ENCODE results near the gene HOMER3.
"Not testable (repeated sequence)": the region's sequence is repeated elsewhere in the genome, so short reads cannot be mapped to it uniquely, and the experiment has no call there.

HOMER3 gene

GRCh38 chr19:18922228-18922985 is 18.6 kb downstream of the HOMER3 start:
- no peak for DNase-seq

- DNase-seq = no peak
Observed at GRCh38 chr19:18921593-18921992, 19.4 kb downstream of the HOMER3 start.

- DNase-seq = no peak
Observed at GRCh38 chr19:18920400-18920799, 20.6 kb downstream of the HOMER3 start.

DNA sequence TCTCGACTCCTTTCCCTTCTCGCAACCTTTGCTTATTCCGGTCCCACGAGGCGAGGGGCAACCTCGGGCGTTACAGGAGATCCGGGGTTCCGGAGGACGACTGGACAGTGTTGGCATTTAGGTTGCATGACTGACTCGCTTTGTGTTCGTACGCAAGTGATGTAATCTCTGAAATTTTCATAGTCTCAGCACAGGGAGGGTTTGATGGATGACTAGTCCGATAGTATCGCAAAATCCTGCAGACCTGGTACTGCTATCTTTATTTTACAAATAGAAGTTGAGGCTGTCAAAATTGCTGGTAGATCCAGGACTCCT is 21.2 kb downstream of the HOMER3 start:
- DNase-seq = peak in 1 of 3 donors; percentile 12

DNA sequence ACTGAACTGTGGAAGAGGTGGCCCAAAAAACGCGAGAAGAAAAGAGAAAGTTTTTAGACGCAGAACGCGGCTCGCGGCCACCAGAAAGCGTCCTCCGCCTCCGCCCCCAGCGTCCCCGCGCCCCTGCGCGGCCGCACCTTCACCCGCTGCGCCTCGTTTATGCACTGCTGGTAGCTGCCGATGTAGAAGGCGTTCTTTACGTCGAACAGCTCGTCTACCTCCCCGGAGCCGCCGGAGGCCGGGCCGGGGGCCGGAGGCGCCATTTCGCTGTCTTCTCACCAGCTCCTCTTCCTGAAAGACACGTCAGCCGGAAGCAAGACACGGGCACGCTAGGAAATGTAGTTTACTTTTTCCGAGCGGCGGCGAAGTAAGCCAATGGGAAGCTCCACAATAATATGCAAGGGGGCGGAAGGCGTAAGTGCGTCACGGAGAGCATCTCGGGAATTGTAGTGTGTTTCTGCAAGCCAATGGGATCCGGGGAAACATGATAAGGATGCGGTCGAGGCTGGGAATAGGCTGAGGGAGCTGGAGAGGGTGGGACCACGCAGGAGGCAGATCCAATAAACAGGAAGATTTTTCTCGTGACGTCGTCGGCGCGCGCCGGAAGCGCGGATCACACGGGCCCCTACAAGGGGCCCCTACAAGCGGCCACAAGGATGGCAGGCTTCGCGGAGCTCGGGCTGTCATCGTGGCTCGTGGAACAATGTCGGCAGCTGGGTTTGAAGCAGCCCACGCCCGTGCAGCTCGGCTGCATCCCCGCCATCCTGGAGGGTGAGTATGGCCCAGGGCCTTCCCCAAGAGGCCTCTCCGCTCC is 21.7 kb downstream of the HOMER3 start, which contains the start of the genes COPE and DDX49:
TSS of gene COPE (minus strand) at position 302 of the 814 bp plus-strand sequence. CDS start at position 263, 39 bp downstream.
TSS of gene DDX49 (plus strand) at position 630 of the 814 bp plus-strand sequence. CDS start at position 657, 27 bp downstream.
- DNase-seq = peak; percentile 97 to 100 (median 99)

DNA sequence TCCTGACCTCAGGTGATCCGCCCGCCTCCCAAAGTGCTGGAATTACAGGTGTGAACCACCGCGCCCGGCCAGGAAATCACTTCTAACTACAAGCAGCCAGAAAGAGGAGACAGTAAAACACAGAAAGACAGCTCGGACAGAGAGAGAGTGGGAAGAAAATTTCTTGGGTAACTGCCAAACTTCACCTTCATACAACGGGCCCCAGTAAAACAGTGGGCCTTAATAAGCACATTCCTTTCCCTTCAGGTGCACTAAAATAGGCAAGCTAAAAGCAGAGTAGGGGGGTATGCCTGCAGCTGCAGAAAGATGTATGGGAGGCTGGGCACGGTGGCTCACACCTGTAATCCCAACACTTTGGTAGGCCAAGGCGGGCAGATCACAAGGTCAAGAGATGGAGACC is 23.4 kb downstream of the HOMER3 start:
- not testable (repeated sequence) for DNase-seq

DNA sequence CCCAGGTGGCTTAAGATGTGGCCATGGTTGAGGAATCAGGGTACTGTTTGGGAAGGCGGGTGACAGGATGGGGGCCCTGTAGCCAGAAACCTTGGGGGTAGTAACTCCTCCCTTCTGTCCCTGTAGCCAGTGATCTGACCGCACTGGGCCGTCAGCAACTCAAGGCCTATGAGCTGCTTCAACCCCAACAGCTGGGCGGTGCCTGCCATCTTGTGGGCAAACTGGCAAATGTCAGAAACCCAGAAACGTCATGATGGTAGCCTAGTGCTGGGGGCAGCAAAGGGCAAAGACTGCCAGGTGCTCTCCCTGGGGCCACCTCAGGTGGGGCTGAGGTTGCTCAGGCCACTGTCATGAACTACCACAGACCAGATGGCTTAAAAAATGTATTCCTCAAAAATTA is 25.4 kb downstream of the HOMER3 start:
- DNase-seq = peak; percentile 58 to 66 (median 65)

GRCh38 chr19:18913466-18913865 is 27.6 kb downstream of the HOMER3 start:
- DNase-seq = no peak

- DNase-seq = no peak
Observed at GRCh38 chr19:18912933-18913332, 28.1 kb downstream of the HOMER3 start.

GRCh38 chr19:18910801-18911436 is 30.1 kb downstream of the HOMER3 start:
- no peak for DNase-seq

GRCh38 chr19:18910010-18910409 is 31.0 kb downstream of the HOMER3 start:
- DNase-seq = no peak

DNA sequence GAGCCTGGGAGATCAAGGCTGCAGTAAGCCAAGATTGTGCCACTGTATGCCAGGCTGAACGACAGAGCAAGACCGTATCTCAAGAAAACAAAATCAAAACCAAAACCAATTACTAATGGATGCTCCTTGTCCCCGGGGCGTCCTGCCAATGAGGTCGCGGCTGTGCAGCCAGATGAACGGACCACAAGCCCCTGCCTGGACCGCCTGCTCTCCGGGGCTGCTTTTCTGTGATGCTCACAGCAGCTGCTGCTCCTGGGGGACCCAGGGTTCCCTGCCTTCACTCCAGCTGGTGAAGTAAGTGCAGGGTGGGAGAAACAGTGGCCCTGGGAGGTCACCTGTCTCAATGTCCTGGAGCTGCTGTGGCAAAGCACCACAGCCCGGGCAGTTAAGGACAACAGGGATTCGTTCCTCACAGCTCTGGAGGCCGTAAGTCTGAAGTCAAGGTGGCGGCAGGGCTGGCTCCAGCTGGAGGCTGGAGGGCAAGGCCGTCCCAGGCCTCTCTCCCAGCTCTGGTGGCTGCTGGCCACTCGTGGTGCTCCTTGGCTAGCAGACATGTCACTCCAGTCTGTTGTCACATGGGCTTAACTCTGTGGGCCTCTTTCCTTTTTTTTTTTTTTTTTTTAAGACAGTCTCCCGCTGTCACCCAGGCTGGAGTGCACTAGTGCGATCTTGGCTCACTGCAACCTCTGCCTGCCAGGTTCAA is 31.9 kb downstream of the HOMER3 start:
- DNase-seq = no peak

DNA sequence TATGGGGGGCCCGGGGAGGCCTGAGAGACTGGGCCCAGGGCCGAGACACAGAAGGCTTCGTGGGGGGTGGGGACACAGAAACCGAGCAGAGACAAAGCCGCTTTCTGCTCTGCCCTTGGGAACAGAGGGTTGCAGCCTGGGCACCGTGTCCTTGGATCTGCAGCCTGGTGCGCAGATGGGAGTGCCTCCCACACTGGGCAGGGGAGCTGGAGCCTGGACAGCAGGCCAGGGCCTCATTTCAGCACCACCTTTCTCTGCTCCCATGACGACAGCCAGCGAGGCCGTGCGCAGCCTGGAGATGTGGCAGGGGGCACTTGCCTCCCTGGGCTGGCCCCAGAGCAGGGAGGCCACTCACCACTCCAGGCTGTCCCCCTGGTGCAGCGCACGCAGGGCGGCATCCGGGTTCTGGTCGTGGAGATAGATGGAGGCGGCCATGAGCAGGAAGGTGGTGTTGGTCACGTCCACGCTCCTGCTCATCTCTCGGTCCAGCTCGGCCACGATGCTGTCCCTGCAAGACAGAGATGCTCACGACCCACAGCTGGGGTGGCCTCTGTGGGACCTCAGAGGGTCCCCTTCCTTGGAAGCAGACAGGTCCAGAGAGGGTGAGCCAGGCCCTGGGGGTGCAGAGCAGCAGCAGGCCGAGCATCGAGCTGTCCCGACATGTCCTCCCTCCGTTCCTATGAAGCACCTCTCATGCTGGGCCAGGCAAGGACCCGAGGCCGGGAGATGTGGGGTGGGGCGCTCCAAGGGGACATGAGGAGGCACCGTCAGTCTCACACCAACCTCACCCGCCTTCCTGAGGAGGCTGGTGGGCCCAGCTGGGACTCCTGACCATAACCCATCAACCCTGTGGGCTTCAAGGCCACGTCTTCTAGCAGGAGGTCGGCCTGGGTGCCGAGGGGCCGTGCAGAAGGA is 34.2 kb downstream of the HOMER3 start:
- DNase-seq = no peak

DNA sequence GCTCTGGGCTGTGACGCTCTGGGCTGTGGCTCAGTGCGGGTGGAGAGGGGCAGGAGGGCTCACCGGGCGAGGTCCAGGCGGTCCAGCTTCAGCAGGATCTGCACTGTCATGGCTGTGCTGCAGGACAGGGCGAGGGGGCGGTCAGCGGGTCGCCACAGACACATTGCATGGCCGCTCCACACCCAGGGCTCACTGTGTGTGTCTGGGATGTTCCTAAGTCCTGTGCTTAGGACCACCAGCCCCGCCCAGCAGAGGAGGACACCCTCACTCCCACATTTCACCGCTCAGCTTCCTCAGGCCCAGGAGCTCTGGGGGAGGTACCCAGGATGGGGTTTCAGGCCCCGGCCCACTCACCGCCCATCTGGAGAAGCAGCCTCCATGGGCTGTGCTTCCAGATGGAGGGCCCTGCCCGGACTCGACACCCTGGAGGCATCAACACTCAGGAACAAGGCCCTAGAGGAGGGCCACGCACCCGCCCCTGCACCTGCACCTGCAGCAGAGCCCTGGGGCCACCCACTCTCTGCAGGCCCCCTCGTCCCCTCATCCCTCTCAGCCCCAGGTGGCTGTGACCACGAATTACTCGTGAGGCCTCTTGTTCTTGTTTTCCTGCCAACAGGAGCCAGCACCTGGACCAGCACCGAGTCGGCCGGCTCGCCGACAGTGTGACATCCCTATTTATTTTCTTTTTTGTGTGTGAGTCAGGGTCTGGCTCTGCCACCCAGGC is 35.3 kb downstream of the HOMER3 start:
- no peak for DNase-seq

GRCh38 chr19:18905058-18905456 is 36.0 kb downstream of the HOMER3 start:
- no peak for DNase-seq

DNA sequence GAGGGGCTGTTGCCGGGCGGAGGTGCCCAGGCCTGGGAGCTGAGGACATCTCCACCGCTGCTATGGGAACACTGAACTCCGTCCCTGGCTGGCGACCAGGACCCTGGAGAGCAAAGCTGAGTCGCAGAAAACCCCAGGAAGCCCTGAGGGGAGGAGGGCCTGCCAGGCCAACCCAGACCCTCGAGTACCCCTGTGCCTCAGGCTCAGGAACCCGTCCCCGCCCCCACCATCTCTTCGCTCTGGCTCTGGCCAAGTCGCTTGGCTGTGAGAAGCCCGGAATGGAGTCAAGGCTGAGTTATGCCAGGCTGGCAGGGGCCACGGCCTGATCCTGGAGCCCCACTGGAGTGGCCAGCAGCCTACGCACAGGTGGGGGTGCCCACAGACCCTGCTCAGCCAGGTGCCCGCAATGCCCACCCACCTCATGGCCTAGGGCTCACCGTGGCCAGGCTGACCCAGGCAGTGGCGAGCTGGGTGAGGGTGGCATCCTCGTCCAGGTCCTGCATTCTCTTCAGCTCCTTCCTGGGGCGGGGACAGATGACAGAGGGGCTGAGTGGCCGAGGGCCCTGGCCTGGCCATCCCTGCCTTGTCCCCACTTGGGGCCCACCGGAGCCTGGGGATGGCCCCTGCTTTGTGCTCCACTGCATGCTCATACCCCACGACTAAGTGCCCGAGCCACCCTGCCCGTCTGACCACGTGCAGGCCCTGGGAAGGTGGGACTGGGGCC is 36.5 kb downstream of the HOMER3 start:
- DNase-seq = no peak

DNA sequence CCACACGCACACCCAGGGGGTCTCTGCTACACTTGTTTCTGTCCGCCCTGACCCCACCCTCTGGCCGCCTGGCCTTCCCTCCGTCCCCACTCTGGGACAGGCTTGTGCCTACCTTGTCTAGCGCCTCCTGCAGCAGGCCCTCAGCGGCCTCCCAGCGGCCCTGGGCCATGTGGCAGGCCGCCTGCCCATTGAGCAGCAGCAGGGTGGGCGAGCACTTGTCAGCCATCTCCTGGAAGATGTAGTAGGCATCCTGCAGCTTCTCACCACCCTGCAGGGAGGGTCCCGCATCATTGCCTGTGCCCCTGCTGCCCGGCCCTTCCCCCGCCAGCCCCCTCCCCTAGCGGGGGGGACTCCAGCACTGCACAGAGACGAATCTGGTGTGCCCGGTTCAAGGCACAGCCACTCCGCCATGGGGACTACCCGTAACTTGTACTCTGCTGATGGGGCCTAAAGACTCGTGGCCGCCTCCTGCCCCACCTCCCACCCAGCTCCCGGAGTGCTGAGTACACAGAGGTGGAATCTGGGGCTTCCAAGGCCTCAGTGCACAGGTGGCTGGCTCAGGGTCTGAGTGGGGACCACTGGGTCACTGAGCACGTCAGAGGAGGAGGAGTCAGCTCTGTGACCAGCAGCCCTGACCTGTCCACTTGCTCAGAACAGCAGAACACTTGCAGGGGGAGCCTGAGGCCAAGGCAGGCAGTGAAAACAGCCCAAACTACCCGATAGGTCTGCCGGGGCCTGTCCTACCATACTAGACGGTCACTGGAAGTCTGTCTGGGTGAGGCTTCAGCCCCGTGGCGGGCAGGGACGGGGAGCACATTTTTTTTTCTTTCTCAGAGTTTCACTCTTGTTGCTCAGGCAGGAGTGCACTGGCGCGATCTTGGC is 37.6 kb downstream of the HOMER3 start:
- DNase-seq = no peak

DNA sequence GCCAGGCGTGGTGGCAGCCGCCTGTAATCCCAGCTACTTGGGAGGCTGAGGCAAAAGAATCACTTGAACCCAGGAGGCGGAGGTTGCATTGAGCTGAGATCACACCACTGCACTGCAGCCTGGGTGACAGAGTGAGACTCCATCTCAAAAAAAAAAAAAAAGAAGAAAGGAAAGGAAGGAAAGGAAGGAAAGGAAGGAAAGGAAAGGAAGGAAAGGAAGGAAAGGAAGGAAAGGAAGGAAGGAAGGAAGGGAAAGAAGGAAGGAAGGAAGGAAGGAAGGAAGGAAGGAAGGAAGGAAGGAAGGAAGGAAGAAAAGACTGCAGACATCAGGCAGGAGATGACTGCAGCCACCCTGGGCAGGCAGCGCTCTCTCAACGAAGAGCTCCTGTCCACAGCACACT is 38.5 kb downstream of the HOMER3 start:
- not testable (repeated sequence) for DNase-seq

DNA sequence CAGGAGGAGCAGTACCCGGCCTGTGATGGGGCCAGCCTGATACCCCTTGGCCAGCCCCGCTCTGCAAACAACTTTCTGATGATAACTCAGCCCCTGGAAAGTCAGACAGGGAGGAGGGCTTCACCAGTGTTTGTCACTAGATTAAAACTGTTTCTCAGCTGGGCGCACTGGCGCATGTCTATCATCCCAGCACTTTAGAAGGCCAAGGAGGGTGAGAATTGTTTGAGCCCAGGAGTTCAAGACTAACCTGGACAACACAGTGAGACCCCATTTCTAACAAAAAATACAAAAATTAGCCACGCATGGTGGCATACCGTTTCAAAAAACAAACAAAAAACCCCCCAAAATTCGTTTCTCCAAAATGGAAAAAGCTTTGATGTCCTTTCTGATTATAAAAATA is 39.5 kb downstream of the HOMER3 start:
- no peak for DNase-seq

All from suppressor macrophage treated with lipopolysaccharide for 1 hour (primary cell).